Transverse colon (tissue), 3 donors: ENCODE measurements around the gene KIF14.

ENCODE experiments used
- POLR2A ChIP-seq: fragments of 450-650 bp; IDR thresholded peaks from one replicate; pipeline ENCODE4 v1.6.1; 2016; ENCODE audit warnings: antibody characterized with exemption, mild to moderate bottlenecking, moderate library complexity
- POLR2AphosphoS5 ChIP-seq, 3 donors: sonication (generic); formaldehyde crosslinking; IDR thresholded peaks; one replicate each; pipeline ENCODE4 v1.6.1; 2016; ENCODE audit warnings: antibody characterized with exemption in 3 of 3

- TF ChIP-seq POLR2AphosphoS5 (IDR thresholded peaks at IDR 0.05) (no peak), POLR2A (no peak)
Measured at GRCh38 chr1:200588698-200589097, 31.9 kb downstream of the KIF14 start.
